ENCODE measurements around the gene BACE1-AS. TPM values are rescaled to one million over a fixed set of nuclear protein-coding genes. Genes with fewer than 3 reads are reported as not detected.

BACE1-AS gene
- total RNA-seq, 2 experiments from 2014 or later = 4.4 to 8.0 TPM

DNA sequence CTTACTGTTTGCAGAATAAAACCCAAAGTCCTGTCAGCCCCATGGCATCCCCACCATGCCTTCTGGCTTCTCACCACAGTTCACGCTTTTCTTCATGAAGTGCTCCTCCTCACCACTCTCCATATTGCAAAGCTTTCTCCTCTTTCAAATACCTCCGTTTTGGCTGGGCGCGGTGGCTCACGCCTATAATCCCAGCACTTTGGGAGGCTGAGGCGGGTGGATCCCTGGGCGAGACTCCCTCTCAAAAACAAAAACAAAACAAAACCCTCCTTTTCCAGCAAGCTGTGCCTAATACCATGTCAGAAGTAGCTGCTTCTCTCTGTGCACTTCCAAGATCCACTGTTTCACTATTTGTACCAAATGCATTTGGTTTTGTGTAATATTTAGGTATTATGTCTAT lies 18.2 kb downstream of the BACE1-AS start:
- Histone ChIP-seq H4K20me1 (ENCODE audit: insufficient read depth, low read length) (no peaks in the 10 kb centered on the region), H3K4me1 (ENCODE audit: insufficient read depth, low read length, poor library complexity, severe bottlenecking) (no peaks in the 10 kb centered on the region), H3K36me3 (ENCODE audit: insufficient read depth, low read length) (no peaks in the 10 kb centered on the region), H2AFZ (ENCODE audit: low read length) (no peak overlapping the region), H3K9me3 (ENCODE audit: low read length) (no peaks in the 10 kb centered on the region), H3K79me2 (ENCODE audit: insufficient read depth, low read depth, low read length) (no peaks in the 10 kb centered on the region), H3K9me2 (ENCODE audit: insufficient read depth, low read length) (no peaks in the 10 kb centered on the region), H3K27ac (ENCODE audit: low read depth, low read length, poor library complexity, severe bottlenecking) (no peak overlapping the region), H3K4me3 (ENCODE audit: low read depth, low read length, poor library complexity, severe bottlenecking) (no peak overlapping the region), H3K4me2 (ENCODE audit: low read length) (no peak overlapping the region)
- CTCF ChIA-PET (ENCODE audit: unreplicated experiment) = no interaction called here
- DNase-seq (ENCODE audit: low spot score) = no peak
- BruUV-seq (replicated peaks) = no TSS peak
- TF ChIP-seq, protein P1, sequence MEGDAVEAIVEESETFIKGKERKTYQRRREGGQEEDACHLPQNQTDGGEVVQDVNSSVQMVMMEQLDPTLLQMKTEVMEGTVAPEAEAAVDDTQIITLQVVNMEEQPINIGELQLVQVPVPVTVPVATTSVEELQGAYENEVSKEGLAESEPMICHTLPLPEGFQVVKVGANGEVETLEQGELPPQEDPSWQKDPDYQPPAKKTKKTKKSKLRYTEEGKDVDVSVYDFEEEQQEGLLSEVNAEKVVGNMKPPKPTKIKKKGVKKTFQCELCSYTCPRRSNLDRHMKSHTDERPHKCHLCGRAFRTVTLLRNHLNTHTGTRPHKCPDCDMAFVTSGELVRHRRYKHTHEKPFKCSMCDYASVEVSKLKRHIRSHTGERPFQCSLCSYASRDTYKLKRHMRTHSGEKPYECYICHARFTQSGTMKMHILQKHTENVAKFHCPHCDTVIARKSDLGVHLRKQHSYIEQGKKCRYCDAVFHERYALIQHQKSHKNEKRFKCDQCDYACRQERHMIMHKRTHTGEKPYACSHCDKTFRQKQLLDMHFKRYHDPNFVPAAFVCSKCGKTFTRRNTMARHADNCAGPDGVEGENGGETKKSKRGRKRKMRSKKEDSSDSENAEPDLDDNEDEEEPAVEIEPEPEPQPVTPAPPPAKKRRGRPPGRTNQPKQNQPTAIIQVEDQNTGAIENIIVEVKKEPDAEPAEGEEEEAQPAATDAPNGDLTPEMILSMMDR (conservative IDR thresholded peaks at IDR 0.05; ENCODE audit: low read length) = no peak
- TF ChIP-seq EZH2phosphoT487 (IDR thresholded peaks at IDR 0.05; ENCODE audit: borderline replicate concordance, low read depth, low read length) = no peak
- intact Hi-C loops (cut with micrococcal nuclease; ENCODE audit: unreplicated experiment) = no loop called here
- POLR2A ChIA-PET = no interaction called here

DNA sequence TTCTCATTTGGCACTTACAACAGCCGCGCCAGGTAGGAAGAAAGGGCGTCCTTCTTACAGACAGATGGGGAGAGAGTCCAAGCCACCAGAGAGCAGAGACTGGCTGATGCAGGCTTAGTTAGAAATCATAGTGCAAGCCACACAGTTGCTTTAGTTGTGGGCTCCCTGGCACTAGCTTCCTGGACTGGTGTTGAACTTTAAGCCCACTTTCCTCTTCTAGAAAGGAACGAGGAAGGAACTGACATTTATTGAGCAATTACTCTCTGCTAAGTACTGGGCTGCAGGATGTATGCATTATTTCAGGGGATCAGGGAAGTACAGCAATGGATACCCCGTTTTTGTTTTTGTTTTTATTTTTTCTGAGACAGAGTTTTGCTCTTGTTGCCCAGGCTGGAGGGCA lies 21.9 kb downstream of the BACE1-AS start:
- ChIA-PET POLR2A (no interaction called here), CTCF (ENCODE audit: unreplicated experiment) (no interaction called here)
- no peaks in the 10 kb centered on the region for H3K9me2 ChIP-seq (ENCODE audit: insufficient read depth, low read length)
- no peaks in the 10 kb centered on the region for H3K36me3 ChIP-seq (ENCODE audit: insufficient read depth, low read length)
- no peak for TF ChIP-seq EZH2phosphoT487 (IDR thresholded peaks at IDR 0.05; ENCODE audit: borderline replicate concordance, low read depth, low read length)
- TF ChIP-seq, protein P1 (conservative IDR thresholded peaks at IDR 0.05; ENCODE audit: low read length) = no peak
- no peaks in the 10 kb centered on the region for H3K4me1 ChIP-seq (ENCODE audit: insufficient read depth, low read length, poor library complexity, severe bottlenecking)
- no peak for DNase-seq (ENCODE audit: low spot score)
- no peaks in the 10 kb centered on the region for H4K20me1 ChIP-seq (ENCODE audit: insufficient read depth, low read length)
- H2AFZ ChIP-seq (ENCODE audit: low read length) = no peak overlapping the region
- no TSS peak for BruUV-seq (replicated peaks)
- no peak overlapping the region for H3K27ac ChIP-seq (ENCODE audit: low read depth, low read length, poor library complexity, severe bottlenecking)
- intact Hi-C loops (cut with micrococcal nuclease; ENCODE audit: unreplicated experiment) = no loop called here
- no peaks in the 10 kb centered on the region for H3K9me3 ChIP-seq (ENCODE audit: low read length)
- H3K79me2 ChIP-seq (ENCODE audit: insufficient read depth, low read depth, low read length) = no peaks in the 10 kb centered on the region
- H3K4me2 ChIP-seq (ENCODE audit: low read length) = no peak overlapping the region
- no peak overlapping the region for H3K4me3 ChIP-seq (ENCODE audit: low read depth, low read length, poor library complexity, severe bottlenecking)

DNA sequence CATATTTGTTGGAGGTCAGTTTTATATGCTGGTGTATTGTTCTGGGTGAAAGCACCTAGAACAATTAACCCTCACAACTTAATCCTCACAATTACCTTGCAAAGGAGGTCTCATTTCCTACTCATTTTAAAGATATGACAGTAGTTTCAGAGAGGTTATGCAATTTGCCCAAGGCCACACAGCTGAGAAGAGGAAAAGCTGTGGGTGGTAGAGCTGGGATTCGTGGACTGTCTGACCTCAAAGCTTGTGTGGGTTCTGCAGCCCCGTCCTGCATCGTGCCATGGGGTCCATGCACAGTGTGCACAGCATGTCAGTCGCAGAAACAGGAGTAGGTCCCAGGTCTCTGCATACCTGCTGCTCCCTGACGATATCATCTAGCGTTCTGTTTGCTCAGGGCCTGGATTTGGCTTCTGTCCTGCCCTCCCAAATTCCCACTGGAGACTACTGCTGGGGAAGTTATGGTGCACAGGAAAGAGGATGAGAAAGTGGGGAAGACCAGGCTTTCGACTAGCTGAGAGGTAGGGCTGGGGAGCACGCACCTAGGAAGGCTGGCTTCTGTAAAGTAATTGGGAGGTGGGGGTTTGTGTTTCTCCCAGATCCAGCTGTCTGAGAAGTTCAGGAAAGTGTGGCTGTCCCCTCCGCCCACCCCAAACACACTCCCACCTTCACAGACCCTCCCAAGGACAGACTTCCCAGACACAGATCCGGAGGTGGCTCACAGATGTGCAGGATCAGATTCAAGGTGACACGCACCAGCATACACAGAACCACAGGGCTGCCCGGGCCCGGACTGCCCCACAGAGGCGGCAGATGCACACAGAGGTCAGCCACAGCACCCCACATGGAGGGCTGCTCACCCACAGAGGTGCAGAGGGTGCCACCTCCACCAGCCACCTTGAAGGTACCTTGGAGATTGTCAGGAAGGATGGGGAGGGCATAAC lies 23.0 kb downstream of the BACE1-AS start:
- CTCF ChIA-PET (ENCODE audit: unreplicated experiment) = no interaction called here
- no peak for TF ChIP-seq EZH2phosphoT487 (IDR thresholded peaks at IDR 0.05; ENCODE audit: borderline replicate concordance, low read depth, low read length)
- TF ChIP-seq, protein P1 (conservative IDR thresholded peaks at IDR 0.05; ENCODE audit: low read length) = no peak
- Histone ChIP-seq H3K9me2 (ENCODE audit: insufficient read depth, low read length) (no peaks in the 10 kb centered on the region), H2AFZ (ENCODE audit: low read length) (no peak overlapping the region), H3K27ac (ENCODE audit: low read depth, low read length, poor library complexity, severe bottlenecking) (no peak overlapping the region), H4K20me1 (ENCODE audit: insufficient read depth, low read length) (no peaks in the 10 kb centered on the region), H3K4me3 (ENCODE audit: low read depth, low read length, poor library complexity, severe bottlenecking) (no peak overlapping the region), H3K36me3 (ENCODE audit: insufficient read depth, low read length) (no peaks in the 10 kb centered on the region), H3K4me1 (ENCODE audit: insufficient read depth, low read length, poor library complexity, severe bottlenecking) (no peaks in the 10 kb centered on the region), H3K79me2 (ENCODE audit: insufficient read depth, low read depth, low read length) (no peaks in the 10 kb centered on the region), H3K9me3 (ENCODE audit: low read length) (no peaks in the 10 kb centered on the region), H3K4me2 (ENCODE audit: low read length) (no peak overlapping the region)
- POLR2A ChIA-PET = no interaction called here
- no peak for DNase-seq (ENCODE audit: low spot score)
- intact Hi-C loops (cut with micrococcal nuclease; ENCODE audit: unreplicated experiment) = no loop called here
- no TSS peak for BruUV-seq (replicated peaks)
